ENCODE measurements around the gene ADGRF4. TPM values are rescaled to one million over a fixed set of nuclear protein-coding genes. Genes with fewer than 3 reads are reported as not detected.
A peak's percentile ranks its signal among the peaks of the same experiment; 100 is the strongest.

The ADGRF4 gene
- total and polyA plus RNA-seq, 9 of the 15 experiments (the other 6 are each of a cell fraction or from before 2014, with no cell fraction given): not detected

GRCh38 chr6:47714802-47715201 is 16.4 kb downstream of the ADGRF4 start (continued):
- TF ChIP-seq MLLT1 (IDR thresholded peaks at IDR 0.05) (no peak), ZNF609 (CRISPR knock-in tag; IDR thresholded peaks at IDR 0.05; ENCODE audit: borderline replicate concordance) (no peak), ZNF280B (CRISPR knock-in tag; IDR thresholded peaks at IDR 0.05) (no peak), ZNF175 (CRISPR knock-in tag; IDR thresholded peaks at IDR 0.05; ENCODE audit: low read depth) (0 out of 2 replicates have a peak, but pooled peaks have one; percentile 27), ZBTB12 (CRISPR knock-in tag; IDR thresholded peaks at IDR 0.05) (peak; percentile 38; the same call in 1 of the 2 replicates), ZNF740 (CRISPR knock-in tag; IDR thresholded peaks at IDR 0.05) (no peak), ZNF740 (tag; IDR thresholded peaks at IDR 0.05) (no peak), ZBTB2 (IDR thresholded peaks at IDR 0.05) (no peak), ATF6 (CRISPR knock-in tag; IDR thresholded peaks at IDR 0.05) (no peak), HCFC1 (IDR thresholded peaks at IDR 0.05; ENCODE audit: low read depth, low read length) (no peak), ELF4 (CRISPR knock-in tag; IDR thresholded peaks at IDR 0.05) (no peak), TARDBP (IDR thresholded peaks at IDR 0.05) (no peak), TBP (optimal IDR thresholded peaks at IDR 0.05; ENCODE audit: low read depth, low read length) (no peak), FOXA1 (IDR thresholded peaks at IDR 0.05; ENCODE audit: borderline replicate concordance) (no peak)

Data from K562 (cell line).